DOHH2 (cell line): Measurements from ENCODE around the gene SKAP1.

Experiments used
- H3F3A ChIP-seq: fragments of 200-600 bp; sonication (generic), shearing (Covaris generic); 2 replicates; pipeline ENCODE4 v1.6.0; 2016; ENCODE audit warnings: antibody characterized with exemption, mild to moderate bottlenecking; ENCODE audit not compliant: control insufficient read depth, insufficient read depth
- H3K27ac ChIP-seq: fragments of 200-600 bp; sonication (generic); 2 replicates; pipeline ENCODE4 v1.5.1; 2014; ENCODE audit warnings: low read depth, mild to moderate bottlenecking, low read length, moderate library complexity
- H3K27me3 ChIP-seq: fragments of 200-600 bp; sonication (generic); 2 replicates; pipeline ENCODE4 v1.6.1; 2014; ENCODE audit warnings: mild to moderate bottlenecking, low read length, mixed read lengths; ENCODE audit not compliant: control insufficient read depth
- H3K36me3 ChIP-seq: fragments of 200-600 bp; sonication (generic); 2 replicates; pipeline ENCODE4 v1.6.1; 2014; ENCODE audit warnings: mild to moderate bottlenecking, low read length, moderate library complexity, mixed read lengths; ENCODE audit not compliant: control insufficient read depth
- H3K4me1 ChIP-seq: fragments of 200-600 bp; sonication (generic); 2 replicates; pipeline ENCODE4 v1.6.1; 2014; ENCODE audit warnings: mild to moderate bottlenecking, low read length, mixed read lengths; ENCODE audit not compliant: control insufficient read depth
- H3K4me2 ChIP-seq: fragments of 200-600 bp; sonication (generic); 2 replicates; pipeline ENCODE4 v1.6.0; 2014; ENCODE audit warnings: mild to moderate bottlenecking, low read length, moderate library complexity
- H3K4me3 ChIP-seq: fragments of 200-600 bp; sonication (generic); 2 replicates; pipeline ENCODE4 v1.5.1; 2014; ENCODE audit warnings: mild to moderate bottlenecking, low read length, mixed read lengths
- H3K79me2 ChIP-seq: fragments of 200-600 bp; sonication (generic); 2 replicates; pipeline ENCODE4 v1.6.1; 2014; ENCODE audit warnings: mild to moderate bottlenecking, low read length, mixed read lengths; ENCODE audit not compliant: control insufficient read depth
- H3K9me2 ChIP-seq: fragments of 200-600 bp; sonication (generic); replicated peaks from 2 replicates; pipeline ENCODE4 v1.6.1; 2014; ENCODE audit warnings: mild to moderate bottlenecking, low read length, mixed read lengths; ENCODE audit not compliant: control insufficient read depth
- H3K9me3 ChIP-seq: fragments of 200-600 bp; sonication (generic); 2 replicates; pipeline ENCODE4 v1.6.1; 2014; ENCODE audit warnings: antibody characterized with exemption, low read length, mixed read lengths; ENCODE audit not compliant: control insufficient read depth, insufficient read depth
- H4K20me1 ChIP-seq: fragments of 200-600 bp; sonication (generic); 2 replicates; pipeline ENCODE4 v1.6.0; 2014; ENCODE audit warnings: low read depth, mild to moderate bottlenecking, antibody characterized with exemption, low read length, moderate library complexity; ENCODE audit not compliant: control insufficient read depth, insufficient read depth
- EZH2phosphoT487 ChIP-seq: fragments of 200-600 bp; sonication (generic); IDR thresholded peaks from 2 replicates; pipeline ENCODE4 v1.6.1; 2017; ENCODE audit warnings: borderline replicate concordance, mild to moderate bottlenecking, antibody characterized with exemption, low read length, moderate library complexity, mixed read lengths
- TF ChIP-seq, protein P1 (sequence below): fragments of 200-600 bp; sonication (generic); IDR thresholded peaks from one replicate; pipeline ENCODE4 v1.5.1; 2014; ENCODE audit warnings: antibody characterized with exemption, mild to moderate bottlenecking, low read depth, low read length; ENCODE audit not compliant: poor library complexity, severe bottlenecking

Gene SKAP1

GRCh38 chr17:48336986-48337385 is 93.0 kb downstream of the SKAP1 start:
- Histone ChIP-seq H3K27ac (no peak overlapping the region), H3K27me3 (peaks cover 34% of the 10 kb centered on the region), H3K4me1 (no peaks in the 10 kb centered on the region), H3K79me2 (no peaks in the 10 kb centered on the region), H3K9me2 (no peaks in the 10 kb centered on the region), H3F3A (no peaks in the 10 kb centered on the region), H3K9me3 (no peaks in the 10 kb centered on the region), H3K36me3 (no peaks in the 10 kb centered on the region), H3K4me2 (no peak overlapping the region), H4K20me1 (0 out of 2 replicates have a peak, but pooled peaks cover 3% of the 10 kb centered on the region), H3K4me3 (no peak overlapping the region)
- TF ChIP-seq, protein P1, sequence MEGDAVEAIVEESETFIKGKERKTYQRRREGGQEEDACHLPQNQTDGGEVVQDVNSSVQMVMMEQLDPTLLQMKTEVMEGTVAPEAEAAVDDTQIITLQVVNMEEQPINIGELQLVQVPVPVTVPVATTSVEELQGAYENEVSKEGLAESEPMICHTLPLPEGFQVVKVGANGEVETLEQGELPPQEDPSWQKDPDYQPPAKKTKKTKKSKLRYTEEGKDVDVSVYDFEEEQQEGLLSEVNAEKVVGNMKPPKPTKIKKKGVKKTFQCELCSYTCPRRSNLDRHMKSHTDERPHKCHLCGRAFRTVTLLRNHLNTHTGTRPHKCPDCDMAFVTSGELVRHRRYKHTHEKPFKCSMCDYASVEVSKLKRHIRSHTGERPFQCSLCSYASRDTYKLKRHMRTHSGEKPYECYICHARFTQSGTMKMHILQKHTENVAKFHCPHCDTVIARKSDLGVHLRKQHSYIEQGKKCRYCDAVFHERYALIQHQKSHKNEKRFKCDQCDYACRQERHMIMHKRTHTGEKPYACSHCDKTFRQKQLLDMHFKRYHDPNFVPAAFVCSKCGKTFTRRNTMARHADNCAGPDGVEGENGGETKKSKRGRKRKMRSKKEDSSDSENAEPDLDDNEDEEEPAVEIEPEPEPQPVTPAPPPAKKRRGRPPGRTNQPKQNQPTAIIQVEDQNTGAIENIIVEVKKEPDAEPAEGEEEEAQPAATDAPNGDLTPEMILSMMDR, result no peak
- no peak for TF ChIP-seq EZH2phosphoT487

GRCh38 chr17:48335858-48336500 is 94.0 kb downstream of the SKAP1 start:
- no peak overlapping the region for H3K4me3 ChIP-seq
- no peaks in the 10 kb centered on the region for H3K36me3 ChIP-seq
- H3K27me3 ChIP-seq, result peaks cover 35% of the 10 kb centered on the region
- no peaks in the 10 kb centered on the region for H3K9me3 ChIP-seq
- no peaks in the 10 kb centered on the region for H3K9me2 ChIP-seq
- 0 out of 2 replicates have a peak, but pooled peaks cover 3% of the 10 kb centered on the region for H4K20me1 ChIP-seq
- H3K4me2 ChIP-seq, result no peak overlapping the region
- no peaks in the 10 kb centered on the region for H3K4me1 ChIP-seq
- no peak overlapping the region for H3K27ac ChIP-seq
- no peaks in the 10 kb centered on the region for H3K79me2 ChIP-seq
- H3F3A ChIP-seq, result no peaks in the 10 kb centered on the region
- TF ChIP-seq, protein P1, result peak; percentile 72
- TF ChIP-seq EZH2phosphoT487, result no peak

DNA sequence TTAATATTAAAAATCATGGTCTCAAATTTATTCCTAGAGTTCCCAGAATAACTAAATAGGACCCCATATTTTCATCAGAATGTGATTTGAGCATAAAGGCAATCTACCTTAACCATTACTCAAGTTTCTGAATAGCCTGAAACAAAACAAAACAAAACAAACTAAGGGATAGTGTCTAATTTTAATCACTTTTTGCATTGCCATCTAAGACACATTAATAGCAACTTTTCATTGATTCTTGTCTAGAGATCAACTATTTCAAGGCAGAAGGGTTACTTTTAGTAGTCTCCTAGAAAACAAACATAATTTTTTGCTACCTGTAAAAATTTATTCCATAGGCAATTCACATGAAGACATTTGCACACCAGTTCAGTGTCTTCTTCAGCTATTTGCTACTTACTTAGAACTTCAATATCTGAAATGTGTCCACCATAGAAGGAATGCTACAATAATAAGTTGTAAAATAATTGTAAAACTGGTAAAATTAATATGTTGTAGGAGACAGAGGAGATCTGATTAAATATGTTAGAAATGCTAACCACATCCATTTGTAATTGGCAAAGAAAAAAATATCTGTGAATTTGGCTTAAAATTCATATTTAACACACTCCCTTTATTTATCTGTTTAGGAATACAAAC is 94.7 kb downstream of the SKAP1 start:
- no peaks in the 10 kb centered on the region for H3K36me3 ChIP-seq
- H4K20me1 ChIP-seq, result 0 out of 2 replicates have a peak, but pooled peaks cover 3% of the 10 kb centered on the region
- no peaks in the 10 kb centered on the region for H3K9me3 ChIP-seq
- TF ChIP-seq EZH2phosphoT487, result no peak
- TF ChIP-seq, protein P1, result no peak
- H3K27me3 ChIP-seq, result peaks cover 42% of the 10 kb centered on the region
- no peak overlapping the region for H3K4me2 ChIP-seq
- H3F3A ChIP-seq, result no peaks in the 10 kb centered on the region
- H3K9me2 ChIP-seq, result no peaks in the 10 kb centered on the region
- H3K4me1 ChIP-seq, result no peaks in the 10 kb centered on the region
- H3K4me3 ChIP-seq, result no peak overlapping the region
- no peaks in the 10 kb centered on the region for H3K79me2 ChIP-seq
- no peak overlapping the region for H3K27ac ChIP-seq
